GM19043 (cell line): Measurements from ENCODE around the gene RAI14.

Experiments used
- ATAC-seq: cut with Tn5 transposase; IDR thresholded peaks from one replicate; pipeline ENCODE4 v1.9.1; 2021; ENCODE audit warnings: low read depth; ENCODE audit not compliant: unreplicated experiment

Gene RAI14

DNA sequence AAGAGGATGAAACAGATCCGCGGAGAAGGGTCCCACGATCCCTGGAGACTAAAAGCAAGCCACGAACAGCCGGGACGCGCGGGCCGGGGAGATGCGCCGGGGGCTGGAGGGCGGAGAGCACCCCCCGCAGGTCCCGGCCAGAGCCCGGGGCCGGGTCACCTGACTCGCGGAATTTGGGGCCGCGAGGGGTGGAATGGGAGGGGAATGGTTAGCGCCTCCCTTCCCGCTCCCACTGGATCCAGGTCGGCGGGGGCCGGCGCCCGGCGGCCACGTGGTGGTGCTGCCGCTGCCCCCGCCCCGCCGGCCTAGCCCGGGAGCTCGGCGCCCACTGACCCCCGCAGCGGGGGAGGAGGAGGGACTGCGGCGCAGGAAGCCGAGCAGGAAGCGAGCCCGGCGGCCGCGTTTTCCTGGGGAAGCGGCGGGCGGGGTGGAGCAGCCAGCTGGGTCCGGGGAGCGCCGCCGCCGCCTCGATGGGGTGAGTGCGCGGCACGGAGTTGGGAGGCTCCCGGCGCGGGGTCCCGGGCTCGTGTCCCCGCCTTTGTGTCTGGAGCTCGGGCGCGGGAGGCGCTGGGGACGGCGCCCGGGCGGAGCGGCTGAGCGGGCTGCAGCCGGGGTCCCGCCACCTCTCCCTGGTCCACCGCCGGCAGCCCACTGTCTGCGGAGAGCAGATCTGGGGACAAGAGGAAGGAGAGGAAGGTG lies at the start of gene RAI14:
RAI14 (plus strand) TSS at position 328 of the 699 bp plus-strand sequence. CDS start 30,592 bp downstream, outside the sequence.
- ATAC-seq, result no peak

- no peak for ATAC-seq
Observed at GRCh38 chr5:34608368-34608767, 47.8 kb upstream of the RAI14 start.

DNA sequence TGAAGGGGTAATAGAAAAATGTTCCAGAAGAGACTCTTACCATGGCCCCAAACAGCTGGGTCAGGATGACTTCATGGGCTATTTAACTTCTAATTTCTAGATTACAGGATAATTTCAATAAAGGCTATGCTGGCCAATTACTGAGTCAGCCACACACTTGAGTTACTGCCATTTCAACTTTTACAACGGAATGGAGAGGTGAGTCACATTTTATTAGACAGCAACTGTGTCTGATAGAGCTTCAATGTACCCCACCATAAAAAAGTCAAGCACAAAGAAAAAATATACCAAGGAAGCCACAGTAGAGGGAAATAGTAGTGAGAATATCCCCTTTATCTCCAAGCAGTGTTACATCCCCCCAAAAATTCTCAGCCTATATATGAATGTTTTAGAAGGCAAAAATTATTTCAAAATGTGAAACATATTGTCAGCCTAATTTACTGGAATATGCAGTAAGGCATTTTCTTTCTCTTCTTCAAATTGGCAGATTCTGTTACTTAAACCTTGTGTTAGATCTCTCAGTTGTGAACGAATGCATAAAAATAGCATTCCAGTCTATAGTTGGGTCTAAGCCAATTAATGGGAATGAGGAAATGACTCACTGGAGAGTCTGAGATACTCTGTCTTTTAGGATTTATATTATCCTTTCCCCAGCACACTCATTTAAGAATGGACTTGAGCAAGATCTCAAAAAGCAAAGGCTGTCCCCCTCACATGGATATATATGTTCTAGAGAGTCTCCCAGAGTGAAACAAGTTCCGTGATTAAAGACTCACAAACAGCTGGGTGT lies 47.1 kb upstream of the RAI14 start:
- ATAC-seq, result no peak

DNA sequence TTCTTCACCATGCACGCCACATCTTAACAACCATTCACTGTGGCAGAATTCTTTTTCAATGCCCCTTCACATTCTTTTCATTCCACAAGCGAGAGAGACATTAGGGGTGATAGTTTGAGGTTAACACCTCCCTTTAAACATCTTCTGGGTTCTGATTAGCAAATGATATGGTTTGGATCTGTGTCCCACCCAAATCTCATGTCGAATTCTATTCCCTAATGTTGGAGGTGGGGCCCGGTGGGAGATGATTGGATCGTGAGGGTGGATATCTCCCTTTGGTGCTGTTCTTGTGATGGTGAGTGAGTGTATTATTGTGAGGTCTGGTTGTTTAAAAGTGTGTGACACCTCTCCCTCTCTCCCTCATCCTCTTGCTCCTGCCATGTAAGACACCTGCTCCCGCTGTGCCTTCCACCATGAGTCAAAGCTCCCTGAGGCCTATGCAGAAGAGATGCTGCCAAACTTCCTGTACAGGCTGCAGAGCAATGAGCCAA lies 46.1 kb upstream of the RAI14 start:
- ATAC-seq, result no peak

DNA sequence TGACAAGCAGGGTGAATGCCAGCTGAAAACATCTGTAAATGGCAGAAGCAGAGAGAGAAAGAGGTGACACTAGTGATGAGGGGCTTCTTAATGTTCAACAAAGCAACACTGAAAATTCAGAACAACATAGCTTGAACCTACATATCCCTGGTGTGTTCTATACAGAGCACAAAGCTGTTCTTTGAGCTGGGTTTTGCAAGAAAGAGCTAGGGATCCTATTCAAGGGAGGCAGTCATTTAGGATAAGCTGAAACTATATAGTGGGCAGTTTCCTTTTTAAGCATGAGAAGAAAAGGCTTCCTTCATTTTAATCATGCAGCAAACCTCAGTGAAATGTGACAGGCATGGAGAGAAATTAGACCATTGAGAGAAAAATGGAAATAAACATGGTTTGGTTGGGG lies 45.6 kb upstream of the RAI14 start:
- ATAC-seq, result no peak

DNA sequence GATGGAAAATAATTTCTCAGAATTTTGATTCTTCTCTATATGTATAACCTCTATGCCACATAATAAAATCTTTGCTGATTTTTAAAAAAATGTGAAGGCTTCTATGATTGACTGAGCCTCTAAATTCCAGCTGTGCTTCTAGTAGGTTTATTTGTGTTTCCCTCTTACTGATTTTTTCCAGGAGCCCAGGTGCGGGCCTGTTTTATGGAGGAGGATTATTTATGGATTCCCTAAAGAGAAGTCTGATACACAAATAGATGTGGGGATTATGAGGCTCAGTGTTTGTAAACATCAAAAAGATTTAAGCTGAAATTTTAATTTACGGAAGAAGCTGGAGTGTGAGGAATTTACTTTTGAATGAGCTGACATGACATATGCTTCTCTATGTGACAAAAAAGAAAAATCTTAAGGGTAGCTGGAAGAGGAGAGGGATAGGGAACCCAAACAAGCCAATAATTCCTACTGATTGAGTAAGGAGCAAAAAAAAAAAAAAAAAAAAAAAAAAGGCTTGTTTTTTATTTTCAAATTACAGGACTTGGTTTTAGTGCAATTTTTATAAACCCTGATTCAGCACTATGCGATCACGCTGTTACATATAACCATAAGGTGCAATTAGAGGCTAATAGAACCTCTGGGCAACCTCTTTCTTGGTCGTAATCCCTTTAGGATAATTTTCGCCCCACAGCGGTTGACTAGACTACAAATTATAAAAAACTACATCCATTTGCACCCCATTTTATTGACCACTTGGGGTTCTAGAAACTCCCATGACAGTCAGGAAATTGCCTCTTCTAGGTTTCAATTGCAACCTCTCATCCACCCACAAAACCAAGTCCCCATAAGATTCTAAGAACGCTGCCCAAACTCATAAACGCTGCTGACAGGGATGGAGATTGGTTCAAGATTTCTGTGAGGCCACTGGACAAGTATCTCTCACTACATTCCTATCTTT lies 44.4 kb upstream of the RAI14 start:
- ATAC-seq, result no peak

DNA sequence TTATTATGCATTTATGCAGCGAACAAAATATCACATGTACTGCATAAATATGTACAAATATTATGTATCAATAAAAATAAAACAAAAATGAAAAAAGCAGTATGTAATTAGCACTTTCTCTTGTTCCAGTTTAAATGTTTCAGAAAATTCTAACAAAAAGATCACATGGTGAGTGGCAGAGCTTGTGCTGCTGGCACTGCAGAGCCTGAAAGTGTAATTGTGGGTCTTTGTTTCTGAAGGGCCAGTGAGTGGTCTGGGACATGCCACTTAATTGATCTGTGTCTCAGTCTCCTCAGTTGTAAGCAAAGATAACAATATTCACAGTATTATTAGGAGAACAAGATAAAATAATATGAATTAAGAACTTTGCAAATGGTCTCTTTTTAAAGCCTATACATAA lies 39.5 kb upstream of the RAI14 start:
- no peak for ATAC-seq

GRCh38 chr5:34618371-34619065 lies 37.6 kb upstream of the RAI14 start:
- no peak for ATAC-seq

DNA sequence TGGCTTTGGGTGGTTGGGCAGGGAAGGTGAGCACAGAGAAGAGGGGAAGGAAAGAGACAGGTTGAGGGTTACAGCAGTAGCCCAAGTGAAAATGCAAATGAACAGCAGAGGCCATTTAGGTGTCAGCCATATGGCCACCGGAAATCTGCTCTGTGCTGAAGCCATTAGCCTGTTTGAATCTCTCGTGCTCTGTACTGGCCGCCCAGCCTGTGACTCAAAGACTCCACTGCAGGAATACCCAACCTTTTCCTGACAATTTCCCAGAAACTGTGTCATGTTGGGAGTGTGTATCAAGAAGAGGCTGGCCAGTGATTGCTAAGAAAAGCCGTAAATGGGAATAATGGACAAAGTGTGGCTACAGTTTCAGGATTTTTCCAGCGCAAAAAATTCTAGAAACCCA lies 35.9 kb upstream of the RAI14 start:
- no peak for ATAC-seq

DNA sequence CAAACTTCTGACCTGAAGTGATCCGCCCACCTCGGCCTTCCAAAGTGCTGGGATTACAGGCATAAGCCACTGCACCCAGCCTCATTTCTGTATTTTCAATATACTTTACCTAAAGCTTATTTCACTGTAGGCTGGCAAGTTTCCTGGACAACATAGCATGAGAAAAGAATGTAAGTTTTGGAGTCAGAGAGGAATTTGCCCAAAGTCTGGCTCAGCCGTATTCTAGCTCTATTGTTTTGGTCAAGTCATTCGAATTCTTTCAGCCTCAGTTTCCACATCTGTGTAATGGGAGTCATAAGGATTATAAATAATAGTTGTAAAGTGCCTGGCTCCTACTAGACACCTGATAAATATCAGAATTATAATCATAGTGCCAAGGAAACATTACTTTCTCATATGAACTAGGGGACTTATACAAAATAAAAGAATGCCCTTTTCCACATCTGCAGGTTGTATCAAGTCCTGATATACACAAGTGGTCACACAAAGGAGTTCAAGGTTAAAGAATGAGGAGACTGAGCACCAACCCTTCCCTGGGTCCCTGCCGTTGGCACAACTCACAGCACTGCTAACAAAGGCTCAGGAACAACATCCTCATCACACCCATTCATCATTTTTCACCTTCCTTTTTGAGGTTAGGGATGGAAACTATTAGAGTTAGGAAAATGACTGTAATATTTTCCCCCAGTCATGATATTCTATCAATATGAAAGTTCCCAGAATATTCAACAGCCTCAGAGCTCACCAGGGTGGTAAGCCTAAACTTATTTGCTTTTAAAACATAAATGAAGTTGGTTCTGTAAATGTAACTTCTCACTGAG lies 34.6 kb upstream of the RAI14 start:
- ATAC-seq, result no peak

- no peak for ATAC-seq
Observed at GRCh38 chr5:34622098-34622400, 34.1 kb upstream of the RAI14 start.

DNA sequence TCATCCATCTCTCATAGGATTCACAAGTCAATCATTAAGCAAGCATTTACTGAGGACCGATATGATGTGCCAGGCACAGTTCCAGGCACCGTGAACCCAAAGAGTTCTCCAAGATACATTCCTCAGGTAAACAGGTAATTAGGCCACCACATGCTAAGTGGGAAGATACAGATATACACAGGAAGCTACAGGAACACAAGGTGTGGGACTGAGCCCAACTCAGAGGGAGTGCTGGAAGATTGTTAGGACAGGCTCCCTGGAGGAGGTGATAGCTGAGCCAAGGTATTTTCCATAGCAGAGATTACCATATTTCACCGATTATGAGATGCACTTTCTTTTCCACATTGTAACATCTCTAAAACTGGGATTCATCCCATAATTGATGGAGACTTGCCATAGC lies 31.4 kb upstream of the RAI14 start:
- ATAC-seq, result no peak

GRCh38 chr5:34625246-34625645 lies 30.9 kb upstream of the RAI14 start:
- no peak for ATAC-seq

GRCh38 chr5:34626036-34626435 lies 30.1 kb upstream of the RAI14 start:
- ATAC-seq, result no peak

GRCh38 chr5:34626751-34627150 lies 29.4 kb upstream of the RAI14 start:
- no peak for ATAC-seq

DNA sequence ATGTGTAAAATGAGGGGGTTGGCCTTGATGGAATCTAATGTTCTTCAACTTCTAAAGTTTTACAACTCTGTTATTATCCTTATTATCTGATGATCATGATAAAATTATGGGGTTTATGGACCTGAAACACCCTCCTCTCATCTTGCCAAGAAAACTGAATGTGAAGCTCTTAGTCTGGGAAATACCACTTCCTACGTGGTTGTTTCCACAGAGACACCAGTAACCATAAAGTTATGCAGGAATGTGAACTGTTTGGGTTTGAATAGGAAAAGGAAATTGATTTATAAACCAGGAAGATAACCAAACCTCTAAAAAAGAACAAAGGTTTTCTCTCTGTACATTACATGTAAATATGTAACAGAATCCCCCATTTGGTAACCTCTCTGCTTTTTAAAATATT lies 28.3 kb upstream of the RAI14 start:
- ATAC-seq, result no peak

DNA sequence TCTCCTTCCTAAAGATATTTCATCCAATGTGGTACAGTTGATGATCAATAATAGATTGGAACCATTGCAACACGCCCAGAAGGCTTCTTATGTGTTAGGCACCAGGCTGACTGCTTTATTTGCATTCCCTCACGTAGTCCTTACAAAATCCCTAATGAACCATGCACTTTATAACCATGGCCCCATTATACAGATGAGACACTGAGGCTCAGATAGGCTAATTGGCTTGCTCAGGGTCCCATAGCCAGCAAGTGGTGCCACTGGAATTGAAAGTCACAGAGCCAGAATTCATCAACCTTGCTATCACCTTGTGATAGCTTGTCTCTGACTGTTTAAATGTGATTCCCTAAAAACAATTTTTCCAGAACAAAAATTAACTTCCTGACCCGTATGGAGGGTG lies 27.8 kb upstream of the RAI14 start:
- ATAC-seq, result no peak

- no peak for ATAC-seq
Observed at GRCh38 chr5:34630596-34630995, 25.5 kb upstream of the RAI14 start.

- ATAC-seq, result no peak
Observed at GRCh38 chr5:34632807-34633422, 23.2 kb upstream of the RAI14 start.
